ENCODE results near the gene CFAP43.

DNA sequence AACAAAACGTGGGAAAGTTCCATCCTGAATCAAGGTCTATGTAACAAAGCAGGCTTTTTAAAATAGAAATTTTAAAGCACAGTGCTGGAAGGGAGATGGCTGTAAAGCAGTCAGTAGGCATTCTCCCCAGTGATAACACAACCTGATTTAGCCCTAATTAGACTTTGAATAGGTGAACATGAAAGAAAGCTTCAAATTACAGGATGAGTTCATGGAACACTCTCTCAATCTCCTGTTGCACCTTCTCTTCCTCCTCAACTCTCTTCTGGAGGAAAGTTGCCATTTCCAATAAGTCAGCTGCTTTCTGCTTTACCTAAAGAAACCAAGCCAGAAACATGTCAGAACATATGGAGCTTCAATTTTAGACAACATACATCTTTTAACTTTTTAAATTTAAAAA, 90.1 kb downstream of the CFAP43 start:
- TF ChIP-seq, protein P1, sequence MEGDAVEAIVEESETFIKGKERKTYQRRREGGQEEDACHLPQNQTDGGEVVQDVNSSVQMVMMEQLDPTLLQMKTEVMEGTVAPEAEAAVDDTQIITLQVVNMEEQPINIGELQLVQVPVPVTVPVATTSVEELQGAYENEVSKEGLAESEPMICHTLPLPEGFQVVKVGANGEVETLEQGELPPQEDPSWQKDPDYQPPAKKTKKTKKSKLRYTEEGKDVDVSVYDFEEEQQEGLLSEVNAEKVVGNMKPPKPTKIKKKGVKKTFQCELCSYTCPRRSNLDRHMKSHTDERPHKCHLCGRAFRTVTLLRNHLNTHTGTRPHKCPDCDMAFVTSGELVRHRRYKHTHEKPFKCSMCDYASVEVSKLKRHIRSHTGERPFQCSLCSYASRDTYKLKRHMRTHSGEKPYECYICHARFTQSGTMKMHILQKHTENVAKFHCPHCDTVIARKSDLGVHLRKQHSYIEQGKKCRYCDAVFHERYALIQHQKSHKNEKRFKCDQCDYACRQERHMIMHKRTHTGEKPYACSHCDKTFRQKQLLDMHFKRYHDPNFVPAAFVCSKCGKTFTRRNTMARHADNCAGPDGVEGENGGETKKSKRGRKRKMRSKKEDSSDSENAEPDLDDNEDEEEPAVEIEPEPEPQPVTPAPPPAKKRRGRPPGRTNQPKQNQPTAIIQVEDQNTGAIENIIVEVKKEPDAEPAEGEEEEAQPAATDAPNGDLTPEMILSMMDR (IDR thresholded peaks at IDR 0.05), result no peak
- TF ChIP-seq POLR2A (IDR thresholded peaks at IDR 0.05), result no peak

Measured in gastroesophageal sphincter (tissue), 3 donors.